LoVo (cell line): ENCODE data around the gene BCR.

Experiments used
- DNase-seq: peaks from one replicate; pipeline ENCODE4 v3.0.0-alpha.2; 2016; ENCODE audit warnings: low spot score

BCR gene

GRCh38 chr22:23177197-23177596, 3.1 kb upstream of the BCR start:
- no peak for DNase-seq

DNA sequence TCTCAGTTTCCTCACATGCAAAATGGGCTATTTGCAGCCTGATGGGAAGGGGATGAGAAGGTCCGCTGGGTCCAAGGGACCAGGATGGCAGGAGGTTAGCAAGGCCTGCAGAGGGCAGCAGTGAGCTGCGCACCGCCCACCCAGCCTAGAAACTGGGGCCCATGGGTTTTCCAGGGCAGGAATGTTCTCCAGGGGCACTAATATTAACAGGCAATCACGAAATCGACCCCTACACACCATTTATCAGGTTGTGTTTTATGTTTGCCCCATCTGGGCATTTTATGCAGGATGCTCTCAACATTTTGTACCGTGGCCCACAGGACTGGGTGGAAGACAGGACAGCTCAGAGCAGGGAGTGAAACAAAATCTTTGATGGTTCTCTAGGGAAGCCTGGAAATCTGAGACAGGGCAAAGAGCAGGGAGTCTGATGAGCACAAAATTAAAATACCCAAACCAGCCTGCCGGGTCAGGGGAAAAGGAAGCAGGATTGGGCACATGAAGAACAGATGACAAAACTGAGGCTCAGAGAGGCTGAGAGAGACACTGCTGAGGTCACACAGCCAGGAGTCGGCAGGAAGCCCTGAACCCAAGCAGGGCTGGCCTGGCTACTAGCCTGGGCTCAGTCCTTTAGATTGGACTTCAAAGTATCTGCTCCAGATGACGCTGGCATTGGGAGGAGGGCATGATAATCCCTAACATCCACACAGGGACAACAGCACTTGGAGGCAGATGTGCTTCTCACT, 1.6 kb upstream of the BCR start:
- peak; percentile 53 for DNase-seq

DNA sequence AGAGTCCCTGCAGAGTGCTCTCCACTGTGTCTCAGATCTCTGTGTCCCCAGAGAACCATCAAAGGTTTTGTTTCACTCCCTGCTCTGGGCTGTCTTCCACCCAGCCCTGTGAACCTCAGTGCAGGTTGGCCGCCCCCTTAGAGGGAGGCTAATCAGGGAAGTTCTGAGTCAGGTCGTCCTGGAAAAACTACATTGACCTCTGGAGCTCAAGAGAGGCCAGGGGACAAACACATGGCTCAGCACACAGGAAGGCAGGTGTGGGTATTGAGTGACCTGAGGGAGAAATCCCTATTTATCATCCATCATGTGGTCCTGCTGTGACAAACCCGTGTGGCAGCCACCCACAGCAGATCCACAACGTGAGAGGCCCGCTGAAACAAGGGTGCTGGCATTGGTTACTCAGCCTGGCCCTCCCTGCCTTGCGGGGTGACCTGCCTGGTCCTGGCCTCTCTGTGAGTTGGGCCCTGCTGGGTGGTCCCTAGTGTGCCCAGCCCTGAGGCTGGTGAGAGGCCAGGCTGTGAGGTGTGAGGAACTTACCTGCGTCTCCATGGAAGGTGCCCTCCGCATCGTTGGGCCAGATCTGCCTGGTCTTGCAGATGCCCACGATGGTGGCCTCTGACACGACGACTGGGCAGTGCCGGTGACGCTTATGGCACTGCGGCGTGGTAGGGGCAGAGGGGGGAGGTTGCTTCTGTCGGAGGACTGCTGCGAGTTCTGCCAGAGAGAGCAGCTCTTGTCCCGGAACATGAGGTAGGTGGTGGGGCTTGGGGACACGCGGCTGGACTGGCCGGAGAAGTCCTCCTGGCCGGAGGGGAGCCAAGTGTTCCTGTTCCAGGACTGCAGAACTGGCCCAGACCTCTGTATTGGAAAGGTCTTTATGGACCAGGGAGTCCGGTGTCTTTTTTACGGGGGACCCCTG, 669 bp upstream of the BCR start:
- DNase-seq: no peak

- no peak for DNase-seq
Observed at GRCh38 chr22:23180893-23181720, 798 bp downstream of the BCR start.

- no peak for DNase-seq
Observed at GRCh38 chr22:23181721-23182308, 1.5 kb downstream of the BCR start.

- no peak for DNase-seq
Observed at GRCh38 chr22:23182309-23183060, 2.2 kb downstream of the BCR start.

GRCh38 chr22:23183061-23183698, 2.9 kb downstream of the BCR start:
- no peak for DNase-seq

DNA sequence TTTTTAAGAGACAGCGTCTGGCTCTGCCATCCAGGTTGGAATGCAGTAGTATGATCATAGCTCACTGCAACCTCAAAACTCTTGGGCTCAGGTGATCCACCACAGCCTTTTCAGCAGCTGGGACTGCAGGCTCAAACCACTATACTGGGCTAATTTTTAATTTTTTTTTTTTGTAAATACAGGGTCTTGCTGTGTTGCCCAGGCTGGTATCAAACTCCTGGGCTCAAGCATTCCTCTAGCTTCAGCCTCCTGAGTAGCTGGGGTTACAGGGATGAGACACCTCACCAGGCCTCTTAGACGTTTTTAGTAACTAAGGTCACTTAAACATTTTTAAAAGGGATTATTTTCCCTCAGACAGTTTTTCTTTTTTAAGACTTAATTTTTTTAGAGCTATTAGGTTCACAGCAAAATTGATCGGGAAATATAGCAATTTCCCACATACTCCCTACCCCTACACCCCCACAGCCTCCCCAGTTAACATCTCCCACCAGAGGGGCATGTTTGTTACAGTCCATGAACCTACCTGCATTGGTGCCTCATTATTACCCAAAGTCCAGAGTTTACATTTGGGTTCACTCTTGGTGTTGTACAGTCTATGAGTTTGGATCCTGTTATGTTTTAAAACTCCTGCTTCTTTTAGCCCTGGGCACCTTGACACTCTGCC, 3.9 kb downstream of the BCR start:
- DNase-seq: no peak

DNA sequence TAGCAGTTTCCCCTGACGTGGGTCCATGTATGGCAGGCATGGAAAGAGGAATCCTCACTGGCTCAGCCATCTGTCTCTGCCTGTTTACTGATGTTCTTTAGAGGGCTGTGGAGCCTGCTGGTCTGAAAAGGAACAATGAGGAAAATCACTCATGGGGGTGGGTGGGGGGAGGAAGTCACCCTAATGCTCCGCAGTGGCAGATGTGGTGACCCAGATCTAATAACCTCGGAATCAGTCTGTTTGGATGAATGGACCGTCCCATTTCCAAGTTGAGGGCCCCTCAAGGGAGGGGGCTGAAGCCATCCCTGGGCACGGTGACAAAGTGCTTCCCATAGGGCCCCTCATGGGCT, 4.4 kb downstream of the BCR start:
- no peak for DNase-seq

- DNase-seq: no peak
Observed at GRCh38 chr22:23187211-23187610, 6.9 kb downstream of the BCR start.

DNA sequence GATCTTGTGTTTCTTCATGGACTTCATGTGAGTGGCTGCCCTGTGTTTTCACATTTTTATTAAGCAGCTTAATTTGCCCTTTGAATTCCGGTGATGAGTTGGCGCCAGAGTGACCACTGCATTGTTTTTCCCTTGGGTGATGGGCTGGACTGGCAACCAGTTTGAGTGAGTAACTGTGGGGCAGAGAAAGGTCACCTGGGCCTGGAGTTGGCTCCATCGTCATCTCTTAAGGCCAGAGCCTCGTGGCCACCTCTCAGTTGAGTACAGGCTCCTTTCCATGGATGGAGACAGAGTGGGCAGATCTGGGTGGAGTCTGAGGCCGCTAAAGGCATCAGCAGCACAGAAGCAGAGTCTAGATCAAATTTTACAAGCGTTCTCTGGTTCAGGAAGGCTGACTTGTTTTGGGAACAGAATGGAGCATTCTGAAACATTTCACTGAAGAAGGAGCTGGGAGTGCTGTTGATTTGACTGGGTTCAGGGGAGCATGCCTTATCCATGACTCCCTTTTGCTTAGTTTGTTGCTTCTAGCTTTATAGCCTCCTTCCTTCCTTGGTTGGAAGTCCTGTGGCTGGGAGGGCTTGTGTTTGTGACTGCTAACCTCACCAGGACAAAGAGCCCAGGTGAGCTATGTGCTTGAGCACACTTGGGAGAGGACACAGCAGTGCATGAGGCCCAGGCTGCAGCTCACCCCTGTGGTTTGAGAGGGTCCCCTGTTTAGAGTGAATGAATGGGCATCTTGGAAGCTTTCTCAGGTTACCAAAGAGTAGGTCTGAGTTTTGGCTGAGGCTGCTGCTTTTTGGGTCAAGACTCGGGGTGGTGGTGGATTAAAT, 7.8 kb downstream of the BCR start:
- DNase-seq: no peak

- DNase-seq: no peak
Observed at GRCh38 chr22:23190526-23190925, 10.2 kb downstream of the BCR start.

GRCh38 chr22:23192133-23192532, 11.8 kb downstream of the BCR start:
- DNase-seq: no peak

DNA sequence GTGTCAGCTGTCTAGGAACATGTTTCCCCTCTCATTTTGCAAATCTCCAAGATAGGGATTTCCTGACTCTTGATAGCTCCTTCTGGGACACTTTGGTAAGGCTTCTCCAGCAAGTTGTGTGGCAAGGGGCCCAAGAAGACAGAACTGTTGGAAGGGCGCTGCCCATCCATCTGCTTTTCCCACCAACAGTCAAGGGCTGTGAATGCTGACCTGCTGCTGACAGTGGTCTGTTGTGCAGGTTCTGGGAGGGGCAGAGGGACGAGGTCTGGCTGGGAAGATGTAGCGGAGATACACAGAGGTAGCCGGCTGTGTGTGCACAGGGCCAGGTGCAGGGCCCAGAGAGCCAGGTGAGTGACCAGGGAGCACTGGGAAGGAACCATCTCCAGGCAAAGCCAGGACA, 12.2 kb downstream of the BCR start:
- no peak for DNase-seq

DNA sequence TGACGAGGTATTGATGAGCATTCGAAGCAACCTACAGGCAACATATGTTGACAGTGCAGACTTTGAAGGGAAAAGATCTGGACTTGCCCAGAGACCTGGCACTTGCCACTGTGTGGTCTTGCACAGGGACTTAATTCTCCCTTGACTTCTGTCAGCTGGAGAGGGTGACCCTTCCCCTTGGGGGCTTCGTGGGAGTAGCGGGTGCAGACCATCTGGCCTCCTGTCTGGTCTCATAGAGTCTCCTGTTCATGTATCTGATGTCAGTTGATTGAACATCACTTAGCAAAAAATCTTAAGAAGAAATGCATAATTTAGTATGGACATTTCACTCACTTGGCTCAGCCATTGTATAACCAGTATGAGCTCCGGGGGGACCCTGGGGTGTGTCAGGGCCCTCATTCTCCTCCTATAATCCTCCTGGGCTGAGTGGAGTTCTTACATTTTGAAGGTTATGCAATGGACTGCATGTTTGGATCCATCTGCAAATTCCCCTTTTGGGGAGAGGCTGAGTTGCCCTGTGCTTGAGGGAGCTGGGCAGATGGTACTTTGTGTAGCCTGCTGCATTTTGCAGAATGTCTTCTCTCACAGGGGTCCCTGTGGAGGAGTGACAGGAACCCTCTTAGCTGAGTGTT, 13.0 kb downstream of the BCR start:
- no peak for DNase-seq

DNA sequence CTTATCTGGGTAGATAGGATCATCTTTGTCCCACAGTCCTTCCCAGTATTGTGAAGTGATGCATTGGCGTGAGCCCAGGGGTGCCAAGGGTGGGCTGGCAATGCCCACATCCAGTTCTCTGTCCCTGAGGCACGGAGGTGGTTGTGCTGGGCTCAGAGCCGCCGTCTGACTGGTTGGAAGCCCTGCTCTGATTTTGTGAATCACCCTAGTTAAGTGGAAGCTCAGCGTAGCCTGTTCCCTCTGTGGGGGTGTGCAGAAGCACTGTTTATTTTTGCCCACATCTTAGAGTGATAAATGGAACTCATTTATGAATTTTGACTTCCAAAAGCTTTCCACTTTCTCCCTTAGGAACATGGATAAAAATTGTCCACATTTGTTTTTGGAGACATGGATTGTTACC, 13.6 kb downstream of the BCR start:
- DNase-seq: no peak

- DNase-seq: no peak
Observed at GRCh38 chr22:23196165-23196564, 15.9 kb downstream of the BCR start.

DNA sequence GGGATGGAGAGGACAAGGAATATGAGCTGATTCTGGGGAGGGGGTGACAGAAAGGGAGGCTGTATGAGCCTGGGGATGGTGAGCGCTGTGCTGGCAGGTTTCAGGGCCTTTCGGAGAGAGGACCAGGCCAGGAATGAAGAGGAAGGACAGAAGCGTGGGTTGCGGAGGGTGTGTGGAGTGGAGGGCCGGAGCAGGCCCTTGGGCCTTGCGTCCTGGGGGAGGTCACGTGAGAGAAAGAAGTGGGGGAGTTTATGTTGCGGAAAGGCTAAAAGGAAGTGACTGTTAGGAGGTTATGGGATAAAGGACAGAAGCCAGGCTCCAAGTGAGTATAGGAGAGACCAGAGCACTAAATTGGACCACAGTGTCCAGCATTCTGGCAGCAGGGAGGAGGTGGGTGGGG, 17.5 kb downstream of the BCR start:
- no peak for DNase-seq

- DNase-seq: no peak
Observed at GRCh38 chr22:23199159-23199558, 18.9 kb downstream of the BCR start.
